Tibial artery (tissue), 4 donors: ENCODE results near the gene TP53INP2.

Source experiments
- DNase-seq, 2 donors: peaks; one replicate each; pipeline ENCODE4 v3.0.0-alpha.2; 2019
- H3K27ac ChIP-seq, 2 donors: fragments of 200-600 bp; sonication (generic) in 1 of 2; 1 replicate in 1 of 2; 2 replicates in 1 of 2; pipeline ENCODE4 v1.5.1; 2018 to 2019; ENCODE audit warnings: mild to moderate bottlenecking in 1 of 2
- H3K27me3 ChIP-seq, 2 donors: fragments of 200-600 bp; sonication (generic) in 1 of 2; one replicate each; pipeline versions ENCODE4 v1.5.1 to v1.6.0; 2016 to 2019
- H3K36me3 ChIP-seq, 3 donors: fragments of 200-600 bp; sonication (generic) in 2 of 3; one replicate each; pipeline ENCODE4 v1.5.1; 2016 to 2019; ENCODE audit warnings: mild to moderate bottlenecking in 2 of 3
- H3K4me1 ChIP-seq, 4 donors: fragments of 200-600 bp; sonication (generic) in 2 of 4; 1 replicate in 3 of 4; 2 replicates in 1 of 4; pipeline ENCODE4 v1.5.1; 2016 to 2019
- H3K4me3 ChIP-seq, 2 donors: fragments of 200-600 bp; sonication (generic) in 1 of 2; 1 replicate in 1 of 2; 2 replicates in 1 of 2; pipeline ENCODE4 v1.5.1; 2018 to 2019; ENCODE audit warnings: mild to moderate bottlenecking in 2 of 2
- H3K9me3 ChIP-seq, 3 donors: fragments of 200-600 bp; sonication (generic) in 1 of 3; one replicate each; pipeline ENCODE4 v1.5.1; 2016 to 2019
- CTCF ChIP-seq, 2 experiments: fragments of 200-600 bp in 1 of 2; fragments of 450-650 bp in 1 of 2; IDR thresholded peaks; one replicate each; pipeline ENCODE4 v1.5.1; 2017 to 2019; ENCODE audit warnings: antibody characterized with exemption in 2 of 2, mild to moderate bottlenecking in 1 of 2, moderate library complexity in 1 of 2
- intact Hi-C: fragments of 100-400 bp; cut with DNase I; formaldehyde crosslinking; loops from one replicate; pipeline ENCODE4 v1.15.0; 2023; ENCODE audit warnings: low total_unique reads

TP53INP2 gene

GRCh38 chr20:34724172-34724571, 20.0 kb downstream of the TP53INP2 start:
- Histone ChIP-seq H3K9me3 (no peaks in the 10 kb centered on the region), H3K36me3 (peaks cover 38 to 57% (median 48%) of the 10 kb centered on the region in 3 donors), H3K4me3 (no peak overlapping the region), H3K27me3 (no peaks in the 10 kb centered on the region), H3K4me1 (no peaks in the 10 kb centered on the region), H3K27ac (no peak overlapping the region)
- no peak for DNase-seq
- intact Hi-C loops: no loop called here
- TF ChIP-seq CTCF (IDR thresholded peaks at IDR 0.05): no peak

GRCh38 chr20:34729416-34729815, 25.3 kb downstream of the TP53INP2 start:
- Histone ChIP-seq H3K4me1 (peaks cover 0 to 19% (median 6%) of the 10 kb centered on the region in 4 donors), H3K27me3 (no peaks in the 10 kb centered on the region), H3K4me3 (no peak overlapping the region), H3K36me3 (peaks cover 37 to 77% (median 60%) of the 10 kb centered on the region in 3 donors), H3K27ac (no peak overlapping the region), H3K9me3 (no peaks in the 10 kb centered on the region)
- no peak for DNase-seq
- TF ChIP-seq CTCF (IDR thresholded peaks at IDR 0.05): no peak
- intact Hi-C loops: no loop called here

- H3K27me3 ChIP-seq: no peaks in the 10 kb centered on the region
- DNase-seq: no peak
- H3K27ac ChIP-seq: peak overlapping the region in 1 of 2 donors; percentile 42
- no peaks in the 10 kb centered on the region for H3K9me3 ChIP-seq
- peak overlapping the region in 1 of 2 donors; percentile 8 for H3K4me3 ChIP-seq
- peaks cover 19 to 67% (median 43%) of the 10 kb centered on the region in 3 donors for H3K36me3 ChIP-seq
- peaks cover 0 to 19% (median 6%) of the 10 kb centered on the region in 4 donors for H3K4me1 ChIP-seq
- no peak for TF ChIP-seq CTCF (IDR thresholded peaks at IDR 0.05)
- intact Hi-C loops: no loop called here
These were observed 28.4 kb downstream of the TP53INP2 start for GRCh38 chr20:34732523-34732922.

- intact Hi-C loops: no loop called here
- Histone ChIP-seq H3K27me3 (no peaks in the 10 kb centered on the region), H3K9me3 (no peaks in the 10 kb centered on the region), H3K4me1 (peaks cover 0 to 19% (median 6%) of the 10 kb centered on the region in 4 donors), H3K36me3 (peaks cover 19 to 74% (median 49%) of the 10 kb centered on the region in 3 donors), H3K4me3 (no peak overlapping the region), H3K27ac (no peak overlapping the region)
- TF ChIP-seq CTCF (IDR thresholded peaks at IDR 0.05): no peak
- no peak for DNase-seq
These were observed 32.1 kb downstream of the TP53INP2 start for GRCh38 chr20:34736106-34736735.

- Histone ChIP-seq H3K4me3 (no peak overlapping the region), H3K27ac (no peak overlapping the region), H3K27me3 (no peaks in the 10 kb centered on the region), H3K4me1 (no peaks in the 10 kb centered on the region), H3K36me3 (peaks cover 33 to 90% (median 77%) of the 10 kb centered on the region in 3 donors), H3K9me3 (no peaks in the 10 kb centered on the region)
- no peak for TF ChIP-seq CTCF (IDR thresholded peaks at IDR 0.05)
- intact Hi-C loops: no loop called here
- DNase-seq: no peak
These were observed 38.9 kb downstream of the TP53INP2 start for GRCh38 chr20:34743039-34743438.
